T-helper 1 cell treated with Interleukin-12 subunit alpha and Interleukin-12 subunit beta and Interleukin-4 antibody, amounts not matched to agents 30 μg/mL and 1 μg/mL, for 36 hours (primary cell): Measurements from ENCODE around the gene C9.
"Not testable (repeated sequence)": the region's sequence is repeated elsewhere in the genome, so short reads cannot be mapped to it uniquely, and the experiment has no call there.

Experiments used
- H3K27ac Mint-ChIP-seq: one replicate; pipeline ENCODE4 v1.8.0; 2021; ENCODE audit warnings: mild to moderate bottlenecking, mixed read lengths
- H3K27me3 Mint-ChIP-seq: one replicate; pipeline ENCODE4 v1.8.0; 2021; ENCODE audit warnings: low read depth, mixed read lengths
- H3K36me3 Mint-ChIP-seq: one replicate; pipeline ENCODE4 v1.8.0; 2021; ENCODE audit warnings: low read depth, mixed read lengths
- H3K4me1 Mint-ChIP-seq: one replicate; pipeline ENCODE4 v1.8.0; 2021; ENCODE audit warnings: low read depth, mixed read lengths
- H3K4me3 Mint-ChIP-seq: one replicate; pipeline ENCODE4 v1.8.0; 2021; ENCODE audit warnings: mild to moderate bottlenecking, moderate library complexity, mixed read lengths
- H3K9me3 Mint-ChIP-seq: one replicate; pipeline ENCODE4 v1.8.0; 2021; ENCODE audit warnings: mixed read lengths

The C9 gene

DNA sequence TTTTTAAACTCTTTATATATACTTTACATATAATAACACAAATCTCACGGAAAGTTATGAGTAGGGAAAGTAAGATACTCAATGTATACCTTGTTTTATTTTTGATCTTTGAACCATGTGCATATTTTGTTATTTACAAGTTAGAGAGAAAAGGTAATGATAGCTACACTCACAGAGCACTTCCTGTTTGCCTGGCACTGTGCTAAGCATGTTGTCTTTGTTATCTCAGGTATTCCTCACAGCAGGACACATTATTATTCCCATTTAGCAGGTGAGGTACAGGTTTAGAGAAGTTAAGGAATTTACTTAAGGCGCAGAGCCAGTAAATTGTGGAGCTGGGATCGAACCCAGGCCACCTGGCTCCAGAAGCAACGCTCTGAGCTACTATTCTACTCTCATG, 3.0 kb downstream of the C9 start:
- no peak overlapping the region for H3K27ac Mint-ChIP-seq
- H3K9me3 Mint-ChIP-seq: no peaks in the 10 kb centered on the region
- no peaks in the 10 kb centered on the region for H3K4me1 Mint-ChIP-seq
- H3K4me3 Mint-ChIP-seq: no peak overlapping the region
- no peaks in the 10 kb centered on the region for H3K36me3 Mint-ChIP-seq
- no peaks in the 10 kb centered on the region for H3K27me3 Mint-ChIP-seq

DNA sequence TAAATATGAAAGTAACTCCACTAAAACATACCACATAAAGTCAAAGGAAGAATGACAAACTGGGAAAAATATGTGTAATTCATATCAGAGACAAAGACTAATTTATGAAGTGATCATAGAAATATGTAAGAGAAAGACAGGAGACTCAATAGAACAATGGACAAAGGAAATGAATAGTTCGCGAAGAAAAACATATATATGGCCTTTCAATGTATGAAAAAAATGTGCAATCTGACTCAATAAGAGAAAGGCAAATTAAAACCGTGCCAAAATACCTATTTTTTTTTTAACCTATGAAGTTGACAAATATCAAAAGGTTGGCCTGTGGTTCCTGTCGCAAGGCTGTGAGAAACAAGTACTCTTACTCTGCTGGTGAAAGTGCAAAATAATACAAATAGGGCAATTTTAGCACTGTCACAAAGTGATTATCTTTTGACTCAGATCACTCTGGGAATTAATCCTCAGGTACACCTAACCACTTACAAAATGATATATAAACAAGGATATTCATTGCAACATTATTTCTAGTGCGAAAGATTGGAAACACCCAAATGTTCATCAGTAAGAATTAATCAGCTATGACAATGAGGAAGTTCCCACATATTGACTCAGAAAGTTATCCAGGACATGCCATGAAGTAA, 3.7 kb downstream of the C9 start:
- Mint-ChIP-seq H3K27me3 (no peaks in the 10 kb centered on the region), H3K36me3 (no peaks in the 10 kb centered on the region), H3K4me1 (no peaks in the 10 kb centered on the region), H3K9me3 (no peaks in the 10 kb centered on the region), H3K27ac (no peak overlapping the region), H3K4me3 (no peak overlapping the region)

DNA sequence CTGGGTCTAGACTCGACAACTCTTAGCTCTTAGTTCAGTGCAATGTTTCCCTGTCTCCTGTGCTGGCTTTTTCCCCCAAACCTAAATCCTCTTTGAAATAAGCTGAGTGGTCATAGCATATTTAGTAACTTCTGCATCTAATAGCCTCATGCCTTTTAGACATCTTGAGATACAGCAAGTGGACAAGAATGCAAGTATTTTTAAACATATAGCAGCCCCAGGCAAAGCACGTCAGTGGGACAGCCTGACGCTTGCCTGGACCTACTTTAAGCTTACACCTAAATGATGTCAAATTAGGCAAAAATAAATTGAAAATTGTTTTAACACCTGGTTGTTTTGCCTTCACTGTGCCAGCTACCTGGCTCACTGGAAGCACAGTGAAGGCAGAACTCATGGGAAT, 8.0 kb downstream of the C9 start:
- peaks cover 16% of the 10 kb centered on the region for H3K9me3 Mint-ChIP-seq
- H3K4me3 Mint-ChIP-seq: no peak overlapping the region
- no peaks in the 10 kb centered on the region for H3K36me3 Mint-ChIP-seq
- H3K27ac Mint-ChIP-seq: no peak overlapping the region
- no peaks in the 10 kb centered on the region for H3K4me1 Mint-ChIP-seq
- no peaks in the 10 kb centered on the region for H3K27me3 Mint-ChIP-seq

DNA sequence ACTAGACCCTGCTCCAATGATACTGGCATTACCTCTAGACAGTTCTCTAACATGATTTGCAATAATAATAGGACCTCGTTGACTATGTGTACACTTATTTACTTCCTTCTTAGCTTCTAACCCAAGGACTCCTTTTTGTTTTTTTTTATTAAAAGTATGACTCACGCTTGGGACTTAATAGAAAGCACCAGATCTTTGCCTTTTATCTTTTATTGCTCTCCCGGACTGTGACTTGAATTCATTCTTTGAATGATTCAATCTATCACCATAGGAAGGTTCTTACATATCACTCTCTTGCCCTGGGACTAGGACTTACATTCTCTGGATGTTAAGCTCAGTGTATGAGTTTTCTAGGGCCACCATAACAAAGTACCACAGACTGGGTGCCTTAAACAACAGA, 9.0 kb downstream of the C9 start:
- H3K27me3 Mint-ChIP-seq: no peaks in the 10 kb centered on the region
- H3K9me3 Mint-ChIP-seq: peaks cover 20% of the 10 kb centered on the region
- no peaks in the 10 kb centered on the region for H3K36me3 Mint-ChIP-seq
- no peak overlapping the region for H3K4me3 Mint-ChIP-seq
- no peaks in the 10 kb centered on the region for H3K4me1 Mint-ChIP-seq
- no peak overlapping the region for H3K27ac Mint-ChIP-seq

DNA sequence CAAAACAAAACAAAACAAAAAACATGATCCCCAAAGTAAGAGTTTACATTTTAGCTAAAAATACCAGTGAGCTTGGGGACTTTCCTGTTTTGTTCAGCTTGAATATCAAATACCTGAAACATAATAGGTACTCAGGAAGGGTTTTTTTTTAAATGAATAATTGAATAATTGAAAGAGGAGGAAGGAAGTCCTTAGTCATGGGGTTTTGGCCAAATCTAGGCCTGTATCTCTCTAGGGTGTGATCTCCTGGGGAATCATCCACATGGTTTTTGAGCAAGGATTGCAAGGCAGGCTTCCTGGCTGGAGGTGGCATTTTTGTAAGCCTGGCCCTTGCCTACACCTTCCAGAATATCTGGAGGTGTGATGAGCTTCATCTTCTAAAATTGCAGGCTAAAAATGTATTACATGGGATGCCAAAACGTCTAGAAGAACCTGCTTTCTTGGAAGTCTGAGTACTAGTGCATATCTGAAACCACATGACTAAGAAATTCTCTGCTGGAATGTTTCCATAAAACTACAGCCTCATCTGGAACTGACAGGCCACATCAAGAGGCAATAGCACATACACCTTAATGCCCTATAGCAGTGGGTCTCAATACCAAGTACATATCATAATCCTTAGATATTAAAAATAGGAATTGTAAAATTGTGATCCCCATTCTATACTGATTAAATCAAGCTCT, 10.4 kb downstream of the C9 start:
- Mint-ChIP-seq H3K36me3 (no peaks in the 10 kb centered on the region), H3K4me1 (no peaks in the 10 kb centered on the region), H3K27me3 (no peaks in the 10 kb centered on the region), H3K27ac (no peak overlapping the region), H3K9me3 (peaks cover 33% of the 10 kb centered on the region), H3K4me3 (no peak overlapping the region)

DNA sequence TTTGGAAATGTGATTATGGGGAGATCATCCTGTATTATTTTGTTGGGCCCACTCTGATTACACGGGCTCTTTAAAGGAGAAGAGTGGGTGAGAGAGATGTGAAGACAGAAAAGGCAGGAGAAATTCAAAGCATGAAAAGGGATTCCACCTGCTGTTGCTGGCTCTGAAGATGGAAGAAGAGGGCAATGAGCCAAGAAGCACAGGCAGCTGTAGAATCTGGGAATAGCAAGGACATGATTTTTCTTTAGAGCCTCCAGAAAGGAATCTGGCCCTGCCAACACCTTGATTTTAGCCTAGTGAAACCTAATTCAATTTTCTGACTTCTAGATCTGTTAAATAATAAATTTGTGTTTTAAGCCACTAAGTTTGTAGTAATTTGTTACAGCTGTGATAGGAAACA, 11.3 kb downstream of the C9 start:
- Mint-ChIP-seq H3K27ac (no peak overlapping the region), H3K4me3 (no peak overlapping the region), H3K27me3 (no peaks in the 10 kb centered on the region), H3K4me1 (no peaks in the 10 kb centered on the region), H3K36me3 (no peaks in the 10 kb centered on the region), H3K9me3 (peaks cover 33% of the 10 kb centered on the region)

DNA sequence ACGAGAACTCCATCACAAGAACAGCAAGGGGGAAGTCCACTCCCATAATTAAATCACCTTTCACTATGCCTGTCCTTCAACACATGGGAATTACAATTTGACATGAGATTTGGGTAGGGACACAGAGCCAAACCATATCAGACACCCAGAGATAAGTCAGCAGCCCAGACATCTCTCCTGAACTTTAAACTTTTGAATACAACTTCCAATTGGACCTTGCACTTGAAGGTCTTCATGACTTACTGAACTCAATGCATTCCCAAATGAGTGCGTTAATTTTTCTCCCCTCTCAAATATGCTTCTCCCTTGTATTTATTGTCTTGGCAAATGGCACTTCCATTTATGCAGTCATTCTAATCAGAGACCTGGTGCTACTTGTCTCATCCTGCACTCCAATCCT, 12.1 kb downstream of the C9 start:
- Mint-ChIP-seq H3K4me3 (no peak overlapping the region), H3K27me3 (no peaks in the 10 kb centered on the region), H3K27ac (no peak overlapping the region), H3K9me3 (peaks cover 33% of the 10 kb centered on the region), H3K36me3 (no peaks in the 10 kb centered on the region), H3K4me1 (no peaks in the 10 kb centered on the region)

DNA sequence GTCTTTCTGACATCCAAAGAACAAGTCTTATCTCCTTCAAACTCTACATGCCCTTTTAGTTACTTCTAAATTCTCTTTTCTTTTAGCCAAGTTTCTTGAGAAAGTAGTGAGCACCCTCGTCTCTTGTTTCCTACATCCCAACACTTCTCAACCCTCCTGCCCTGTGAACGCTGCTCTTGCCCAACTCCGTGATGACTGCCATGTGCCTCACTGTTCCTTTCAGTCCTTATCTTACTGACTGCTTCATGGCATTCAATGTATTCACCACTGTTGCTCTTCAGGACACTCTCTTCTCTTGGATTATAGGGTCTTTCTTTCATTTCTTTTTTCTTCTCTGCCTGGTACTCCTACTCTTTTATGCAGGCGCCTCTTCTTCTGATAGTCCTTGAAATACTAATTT, 14.8 kb downstream of the C9 start:
- Mint-ChIP-seq H3K9me3 (peaks cover 33% of the 10 kb centered on the region), H3K4me3 (no peak overlapping the region), H3K27ac (no peak overlapping the region), H3K4me1 (no peaks in the 10 kb centered on the region), H3K36me3 (no peaks in the 10 kb centered on the region), H3K27me3 (no peaks in the 10 kb centered on the region)

DNA sequence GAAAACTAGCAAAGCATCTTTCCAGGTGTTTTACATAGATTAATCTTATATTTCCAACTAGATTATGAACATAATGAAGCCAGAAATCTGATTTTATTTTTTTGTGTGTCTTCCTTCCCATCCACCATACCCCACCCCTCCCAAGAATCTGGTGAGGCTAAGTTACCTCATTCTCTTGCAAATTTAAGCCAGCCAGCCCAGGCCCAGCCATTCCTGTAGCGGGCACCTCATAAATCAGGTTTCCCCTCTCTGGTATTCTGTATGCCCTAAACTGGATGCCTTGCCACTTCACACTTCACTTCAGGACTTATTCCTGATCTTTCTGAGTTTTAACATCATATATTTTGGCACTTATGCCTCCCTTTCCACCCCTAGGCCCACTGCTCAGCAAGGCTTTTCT, 21.8 kb downstream of the C9 start:
- Mint-ChIP-seq H3K27ac (no peak overlapping the region), H3K36me3 (no peaks in the 10 kb centered on the region), H3K9me3 (no peaks in the 10 kb centered on the region), H3K27me3 (no peaks in the 10 kb centered on the region), H3K4me3 (no peak overlapping the region), H3K4me1 (no peaks in the 10 kb centered on the region)

DNA sequence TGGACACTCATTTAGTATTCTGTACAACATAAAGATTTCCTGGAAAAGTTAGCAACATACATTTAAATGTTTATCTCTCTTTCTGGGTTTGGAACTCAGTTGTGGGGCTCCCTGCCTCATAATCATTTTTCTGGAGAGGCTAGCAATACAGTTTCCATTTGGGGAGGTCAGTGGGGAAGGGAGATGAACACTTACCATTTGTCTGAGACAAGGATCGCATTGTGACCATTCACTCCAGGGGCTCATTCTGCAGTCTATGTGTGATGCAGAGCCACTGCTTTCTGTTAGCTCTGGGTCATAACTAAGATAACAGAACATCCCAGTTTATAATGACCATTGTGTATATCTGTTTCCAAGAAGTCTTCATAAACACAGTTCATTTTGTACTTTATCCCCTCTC, 22.4 kb downstream of the C9 start:
- H3K4me1 Mint-ChIP-seq: no peaks in the 10 kb centered on the region
- no peak overlapping the region for H3K4me3 Mint-ChIP-seq
- no peak overlapping the region for H3K27ac Mint-ChIP-seq
- H3K27me3 Mint-ChIP-seq: no peaks in the 10 kb centered on the region
- H3K36me3 Mint-ChIP-seq: no peaks in the 10 kb centered on the region
- H3K9me3 Mint-ChIP-seq: no peaks in the 10 kb centered on the region

DNA sequence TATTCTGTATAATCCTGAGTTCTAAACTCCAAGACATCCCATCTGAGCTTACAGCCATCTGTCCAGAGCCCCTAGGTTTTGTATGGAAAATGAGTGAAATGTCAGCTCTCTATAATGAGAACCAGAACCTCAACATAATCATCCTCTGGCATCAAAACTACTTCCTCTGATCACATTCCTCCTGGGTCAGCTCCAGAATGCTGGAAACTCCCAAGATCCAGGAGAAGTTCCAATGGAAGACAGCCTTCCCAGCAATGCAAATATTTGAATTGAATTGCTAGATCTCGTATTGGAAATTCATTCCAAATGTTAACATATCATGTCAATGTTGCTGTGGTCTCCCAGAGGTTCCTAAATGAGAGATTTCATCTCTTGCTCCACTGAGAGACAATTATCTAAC, 23.8 kb downstream of the C9 start:
- H3K27me3 Mint-ChIP-seq: no peaks in the 10 kb centered on the region
- H3K27ac Mint-ChIP-seq: no peak overlapping the region
- H3K36me3 Mint-ChIP-seq: no peaks in the 10 kb centered on the region
- no peaks in the 10 kb centered on the region for H3K9me3 Mint-ChIP-seq
- no peaks in the 10 kb centered on the region for H3K4me1 Mint-ChIP-seq
- H3K4me3 Mint-ChIP-seq: no peak overlapping the region

DNA sequence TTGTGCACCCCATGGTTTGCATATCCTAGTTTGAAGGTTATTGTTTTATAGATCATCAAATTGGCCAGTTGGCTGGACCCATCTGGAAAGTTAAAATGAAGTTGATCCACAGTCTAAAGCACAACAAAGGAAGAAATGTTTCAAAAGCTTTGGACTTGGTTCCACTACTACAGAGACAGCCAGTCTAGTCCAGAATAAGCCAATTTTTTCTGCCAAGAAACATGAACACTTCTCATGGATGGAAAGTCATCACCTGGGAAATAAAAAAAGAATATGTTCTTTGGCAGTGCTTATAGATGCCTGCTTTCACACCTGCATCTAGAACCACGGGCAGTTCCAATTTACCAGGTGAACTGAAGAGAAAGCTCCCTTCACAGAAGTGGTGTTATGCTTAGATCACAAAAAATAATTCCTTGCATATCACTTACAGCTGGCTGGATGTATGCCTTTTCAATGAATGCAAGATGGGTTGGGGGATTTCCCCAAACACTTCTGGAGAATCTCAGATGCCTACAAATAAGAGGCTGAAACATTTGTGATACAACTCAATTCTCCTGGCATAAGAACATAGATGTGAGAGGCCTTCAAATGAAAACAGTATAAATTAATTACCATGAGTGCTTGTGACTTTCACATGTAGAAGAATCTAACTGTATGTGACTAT, 26.9 kb downstream of the C9 start:
- Mint-ChIP-seq H3K27ac (no peak overlapping the region), H3K4me3 (no peak overlapping the region), H3K27me3 (no peaks in the 10 kb centered on the region), H3K36me3 (no peaks in the 10 kb centered on the region), H3K9me3 (no peaks in the 10 kb centered on the region), H3K4me1 (no peaks in the 10 kb centered on the region)

DNA sequence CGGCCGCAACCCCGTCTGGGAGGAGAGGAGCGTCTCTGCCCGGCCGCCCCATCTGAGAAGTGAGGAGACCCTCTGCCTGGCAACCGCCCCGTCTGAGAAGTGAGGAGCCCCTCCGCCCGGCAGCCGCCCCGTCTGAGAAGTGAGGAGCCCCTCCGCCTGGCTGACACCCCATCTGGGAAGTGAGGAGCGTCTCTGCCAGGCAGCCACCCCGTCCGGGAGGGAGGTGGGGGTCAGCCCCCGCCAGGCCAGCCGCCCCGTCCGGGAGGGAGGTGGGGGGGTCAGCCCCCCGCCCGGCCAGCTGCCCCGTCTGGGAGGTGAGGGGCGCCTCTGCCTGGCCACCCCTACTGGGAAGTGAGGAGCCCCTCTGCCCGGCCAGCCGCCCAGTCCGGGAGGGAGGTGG, 30.0 kb downstream of the C9 start:
- not testable (repeated sequence) for H3K4me1 Mint-ChIP-seq, H3K27me3 Mint-ChIP-seq, H3K4me3 Mint-ChIP-seq, H3K9me3 Mint-ChIP-seq, H3K36me3 Mint-ChIP-seq, H3K27ac Mint-ChIP-seq

DNA sequence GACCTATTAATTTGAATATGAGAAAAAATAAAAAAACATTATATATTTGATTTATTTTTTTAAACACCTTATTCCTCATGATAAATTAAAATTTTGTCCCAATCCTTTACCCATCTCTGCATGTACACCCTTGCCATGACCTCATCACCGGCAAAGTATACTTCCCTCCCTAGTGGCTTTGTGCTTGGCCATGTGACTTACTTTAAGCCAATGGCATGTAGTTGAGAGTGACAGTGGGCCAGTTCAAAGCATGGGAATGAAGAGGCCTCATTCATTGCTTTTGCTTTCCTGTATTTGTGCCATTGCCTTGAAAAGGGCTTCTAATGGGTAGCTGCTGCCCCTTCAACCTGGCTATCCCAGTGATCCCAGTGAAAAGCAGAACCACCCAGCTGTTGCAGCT, 31.2 kb downstream of the C9 start:
- Mint-ChIP-seq H3K27ac (no peak overlapping the region), H3K9me3 (no peaks in the 10 kb centered on the region), H3K36me3 (no peaks in the 10 kb centered on the region), H3K27me3 (peaks cover 4% of the 10 kb centered on the region), H3K4me1 (no peaks in the 10 kb centered on the region), H3K4me3 (no peak overlapping the region)

DNA sequence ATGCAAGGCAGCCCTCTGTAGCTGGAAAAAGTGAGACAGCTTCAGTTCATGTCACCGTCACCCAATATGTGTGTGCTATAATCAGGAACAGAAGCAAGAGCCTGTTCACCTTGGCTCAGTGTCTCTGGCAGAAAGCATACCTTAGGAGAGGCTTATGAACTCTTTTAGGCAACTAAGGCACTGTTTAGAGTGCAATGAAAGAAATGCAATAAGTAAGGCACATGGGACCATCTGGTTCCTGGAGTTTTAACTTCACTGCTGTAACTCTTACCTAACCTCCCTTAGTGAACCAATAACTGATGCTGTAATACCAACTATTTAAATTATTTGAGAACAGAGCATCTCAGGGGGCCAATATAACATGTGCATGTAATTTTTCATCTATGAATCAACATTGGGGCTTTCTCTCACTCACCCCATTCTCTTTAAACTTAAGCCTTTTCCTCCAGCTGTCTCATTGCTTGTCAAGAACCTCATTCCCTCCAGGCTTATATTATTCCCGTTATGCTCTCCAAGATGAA, 32.4 kb downstream of the C9 start:
- Mint-ChIP-seq H3K4me1 (no peaks in the 10 kb centered on the region), H3K4me3 (no peak overlapping the region), H3K27ac (no peak overlapping the region), H3K9me3 (no peaks in the 10 kb centered on the region), H3K27me3 (peaks cover 4% of the 10 kb centered on the region), H3K36me3 (no peaks in the 10 kb centered on the region)
